HG02870 (cell line): ENCODE measurements around the gene ECT2.
"Not testable (repeated sequence)": the region's sequence is repeated elsewhere in the genome, so short reads cannot be mapped to it uniquely, and the experiment has no call there.

ENCODE experiments used
- ATAC-seq: cut with Tn5 transposase; IDR thresholded peaks from one replicate; pipeline ENCODE4 v1.9.1; 2021; ENCODE audit warnings: mild to moderate bottlenecking, moderate library complexity; ENCODE audit not compliant: unreplicated experiment

Gene ECT2

DNA sequence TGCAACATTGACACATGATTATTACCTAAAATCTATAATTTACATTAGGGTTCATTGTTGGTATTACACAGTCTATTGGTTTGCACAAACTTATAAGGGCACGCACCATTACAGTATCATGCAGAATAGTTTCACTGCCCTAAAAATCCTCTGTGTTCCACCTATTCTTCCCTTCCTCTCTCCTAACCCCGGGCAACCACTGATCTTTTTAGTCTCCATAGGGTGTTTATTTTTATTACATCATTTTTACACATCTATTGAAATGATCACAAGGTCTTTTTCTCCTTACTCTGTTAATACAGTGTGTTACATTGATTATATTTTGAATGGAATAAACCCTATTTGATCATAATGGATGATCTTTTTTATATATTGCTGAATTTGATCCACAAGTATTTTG lies 15.5 kb upstream of the ECT2 start:
- ATAC-seq, result no peak

GRCh38 chr3:172739462-172739861 lies 11.1 kb upstream of the ECT2 start:
- no peak for ATAC-seq

DNA sequence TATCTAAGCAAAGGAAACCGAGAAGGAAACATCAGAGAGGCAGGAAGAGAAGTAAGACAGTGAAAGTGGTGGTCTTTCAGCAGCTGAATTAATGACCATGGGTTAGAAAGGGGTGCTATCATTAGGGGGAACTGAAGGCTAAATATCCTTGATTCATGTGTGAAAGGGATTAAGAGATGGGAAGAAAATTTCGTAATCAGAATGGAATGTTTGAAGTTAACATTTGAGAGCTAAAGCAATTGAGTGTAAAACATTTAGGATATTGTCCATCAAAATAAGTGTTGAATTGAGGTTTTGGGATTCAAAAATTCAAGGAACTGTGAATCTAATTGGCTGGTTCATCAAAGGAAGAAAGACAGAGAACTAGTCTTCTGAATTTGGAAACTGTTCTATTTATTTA lies 4.1 kb upstream of the ECT2 start:
- ATAC-seq, result no peak

DNA sequence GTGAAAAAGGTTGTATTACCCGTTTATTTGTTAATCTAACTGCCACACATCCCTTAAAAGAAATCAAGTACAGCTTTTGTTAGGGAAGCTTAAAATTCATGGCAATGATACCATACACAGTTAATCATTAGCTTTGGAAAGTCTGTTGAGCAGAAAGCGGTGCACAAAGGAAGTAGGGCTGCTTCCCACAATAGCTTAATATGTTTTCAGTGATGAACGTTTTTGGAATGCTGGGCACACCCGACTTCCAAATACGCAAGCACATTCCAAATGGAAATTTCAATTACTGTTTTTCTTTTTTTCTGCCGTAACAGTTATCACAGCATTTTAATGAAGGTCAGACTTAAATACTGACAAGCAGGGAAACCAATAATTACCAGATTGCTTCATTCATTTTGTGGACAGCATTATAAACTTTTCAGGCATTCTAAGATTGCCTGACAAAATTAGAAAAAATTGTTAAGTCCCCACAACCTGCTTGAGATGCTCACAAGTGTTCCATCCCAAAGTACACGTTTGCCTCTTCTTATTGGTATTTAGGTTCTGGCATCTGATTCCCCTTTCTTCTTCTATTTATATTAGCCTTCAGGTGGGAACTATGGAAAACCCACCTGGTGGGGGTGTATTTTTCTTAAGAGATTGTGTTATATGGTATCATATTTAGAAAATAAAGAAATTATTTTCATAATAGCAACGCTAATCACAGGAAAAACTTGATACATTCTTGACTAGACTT lies 1.1 kb upstream of the ECT2 start:
- no peak for ATAC-seq

DNA sequence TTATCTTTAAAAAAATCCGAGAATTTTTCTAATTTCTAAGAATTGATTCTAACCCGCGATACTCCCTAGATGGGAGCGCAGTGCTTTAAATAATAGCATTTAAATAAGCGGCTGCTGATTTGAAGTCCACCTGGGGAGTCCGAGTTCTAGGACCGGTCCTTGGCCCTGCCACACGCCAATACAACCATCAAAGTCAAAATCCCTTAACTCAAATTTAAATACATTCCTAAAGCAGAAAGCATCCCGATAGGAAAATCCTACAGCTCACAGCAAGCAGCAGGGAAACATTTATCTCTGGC lies 508 bp upstream of the ECT2 start:
- no peak for ATAC-seq

DNA sequence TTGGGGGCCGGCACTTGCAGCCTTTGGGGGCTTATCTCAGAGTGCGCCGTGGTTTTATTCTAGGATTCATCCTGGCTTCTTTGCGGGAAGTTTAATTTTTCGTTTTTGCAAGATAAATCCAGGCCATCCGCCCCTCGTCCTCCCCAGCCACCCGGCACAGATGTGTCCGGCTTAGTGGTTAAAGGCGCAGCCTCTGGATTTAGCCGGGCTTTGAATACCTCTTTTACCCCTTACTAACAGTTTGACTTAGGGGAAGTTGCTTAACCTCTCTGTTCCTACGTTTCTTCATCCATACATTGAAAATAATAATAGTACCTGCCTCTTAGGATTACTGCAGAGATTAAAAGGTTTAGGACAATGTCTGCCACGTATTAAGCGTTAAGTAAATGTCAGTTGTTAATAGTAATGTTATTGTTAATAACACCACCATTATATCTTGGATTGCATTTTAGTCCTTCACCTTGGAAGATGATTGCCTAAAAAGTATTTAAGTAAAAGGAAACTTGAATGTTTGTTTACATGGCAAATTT lies 714 bp downstream of the ECT2 start:
- ATAC-seq, result peak; percentile 12

DNA sequence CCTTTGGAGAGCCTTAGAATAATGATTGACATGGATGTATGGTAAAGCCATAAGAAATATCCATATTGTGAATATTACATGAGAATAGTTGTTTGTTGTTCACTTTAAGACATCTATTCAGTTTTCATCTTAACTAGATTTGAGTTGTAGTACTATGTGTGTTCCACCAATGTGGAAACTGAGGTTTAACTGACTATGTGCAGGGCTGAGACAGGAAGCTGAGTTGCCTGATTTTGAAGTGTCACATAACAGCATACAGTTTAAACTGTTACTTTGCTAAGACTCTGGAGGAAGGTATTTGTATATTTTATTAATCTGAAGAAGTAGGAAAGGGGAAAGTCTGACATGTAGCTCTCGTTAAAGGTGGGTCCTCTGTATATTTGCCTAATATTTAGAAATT lies 2.1 kb downstream of the ECT2 start:
- ATAC-seq, result no peak

GRCh38 chr3:172753125-172753524 lies 2.6 kb downstream of the ECT2 start:
- ATAC-seq, result no peak

DNA sequence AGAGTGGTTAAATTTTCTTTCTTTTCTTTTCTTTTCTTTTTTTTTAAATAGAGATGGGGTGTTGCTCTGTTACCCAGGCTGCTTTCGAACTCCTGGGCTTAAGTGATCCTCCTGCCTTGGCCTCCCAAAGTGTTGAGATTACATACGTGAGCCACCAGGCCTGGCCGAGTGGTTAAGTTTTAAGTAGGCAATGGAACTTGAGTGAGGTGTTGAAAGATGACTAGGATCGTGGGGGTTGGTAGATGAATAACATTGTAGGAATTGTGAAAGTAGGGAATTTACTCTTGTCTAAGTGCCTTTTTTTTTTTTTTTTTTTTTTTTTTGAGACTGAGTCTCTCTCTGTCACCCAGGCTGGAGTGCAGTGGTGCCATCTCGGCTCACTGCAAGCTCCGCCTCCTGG lies 9.9 kb downstream of the ECT2 start:
- ATAC-seq, result not testable (repeated sequence)

DNA sequence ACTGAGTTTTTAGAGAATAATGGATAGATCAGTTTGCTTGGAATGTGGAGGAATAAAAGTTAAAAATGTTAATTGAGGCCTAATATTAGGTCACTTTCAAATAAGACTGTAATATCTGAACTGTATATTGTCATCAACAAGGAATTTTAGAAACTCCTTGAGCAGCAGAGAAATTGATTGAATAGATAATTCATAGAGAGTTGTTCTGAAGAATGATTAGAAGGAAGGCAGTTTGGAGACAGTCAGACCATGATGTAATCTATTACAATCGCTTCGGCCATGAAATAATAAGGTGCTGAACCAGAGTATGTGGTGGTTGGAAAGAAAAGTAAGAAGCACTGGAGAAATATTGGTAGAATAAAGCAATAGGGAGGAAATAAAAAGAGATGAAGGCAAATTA lies 15.7 kb downstream of the ECT2 start:
- no peak for ATAC-seq

DNA sequence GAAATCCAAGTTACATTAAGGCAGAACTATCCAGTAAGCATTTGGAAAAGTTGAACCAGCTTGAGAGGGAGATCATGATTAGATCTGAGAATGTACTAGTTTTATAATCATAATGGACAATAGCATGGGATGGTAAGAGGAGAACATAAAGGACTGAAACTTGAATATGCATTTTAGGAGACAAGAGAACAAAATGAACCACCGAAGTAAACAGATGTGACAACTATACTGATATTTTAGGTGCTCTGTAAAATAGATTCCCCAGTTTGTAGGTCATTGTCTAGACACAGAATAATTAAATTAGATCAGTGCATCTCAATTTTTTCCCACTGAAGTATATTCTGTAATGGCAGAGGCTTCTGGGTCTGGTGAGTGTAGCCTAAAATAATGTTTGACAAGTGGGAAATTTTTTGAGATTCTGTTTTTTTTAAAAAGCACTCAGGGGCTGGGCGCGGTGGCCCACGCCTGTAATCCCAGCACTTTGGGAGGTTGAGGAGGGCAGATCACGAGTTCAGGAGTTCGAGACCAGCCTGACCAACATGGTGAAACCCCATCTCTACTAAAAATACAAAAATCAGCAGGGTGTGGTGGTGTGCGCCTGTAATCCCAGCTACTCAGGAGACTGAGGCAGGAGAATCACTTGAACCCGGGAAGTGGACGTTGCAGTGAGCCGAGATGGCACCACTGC lies 16.3 kb downstream of the ECT2 start:
- ATAC-seq, result no peak

DNA sequence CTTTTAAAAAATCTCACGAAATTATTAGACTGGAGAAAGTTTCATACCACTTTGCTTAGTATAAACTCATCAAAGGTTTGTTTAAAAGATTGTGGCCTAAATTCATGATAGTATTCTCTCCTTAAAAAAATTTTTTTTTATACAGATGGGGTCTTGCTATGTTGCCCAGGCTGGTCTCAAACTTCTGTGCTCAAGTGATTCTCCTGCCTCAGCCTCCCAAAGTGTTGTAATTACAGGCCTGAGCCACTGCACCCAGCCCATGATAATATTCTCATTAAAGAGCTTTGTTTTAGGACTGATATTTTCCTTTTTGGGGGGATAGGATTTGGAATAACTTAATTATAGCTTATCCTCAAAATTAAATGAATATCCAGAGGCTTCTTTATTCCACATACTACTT lies 19.9 kb downstream of the ECT2 start:
- ATAC-seq, result no peak

DNA sequence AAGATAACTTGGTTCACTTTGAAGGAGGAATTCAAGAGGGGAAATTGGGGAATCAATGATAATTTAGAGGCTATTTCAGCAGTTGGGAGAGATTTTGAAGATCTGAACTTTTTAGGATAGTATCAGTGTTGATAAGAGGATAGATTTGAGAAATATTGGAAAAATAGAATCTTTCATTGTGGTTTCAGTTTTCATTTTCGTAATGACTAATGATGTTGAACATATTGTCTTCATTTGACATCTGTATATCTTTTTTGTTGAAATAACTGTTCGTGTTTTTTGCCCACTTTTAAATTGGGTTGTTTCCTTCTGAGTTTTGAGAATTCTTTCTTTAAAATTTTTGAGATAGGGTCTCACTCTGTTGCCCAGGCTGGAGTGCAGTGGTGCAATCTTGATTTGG lies 21.1 kb downstream of the ECT2 start:
- ATAC-seq, result no peak

GRCh38 chr3:172776049-172776717 lies 25.7 kb downstream of the ECT2 start:
- ATAC-seq, result no peak

- ATAC-seq, result no peak
These were observed 27.4 kb downstream of the ECT2 start for GRCh38 chr3:172777901-172778300.

- no peak for ATAC-seq
These were observed 31.7 kb downstream of the ECT2 start for GRCh38 chr3:172782235-172782634.

DNA sequence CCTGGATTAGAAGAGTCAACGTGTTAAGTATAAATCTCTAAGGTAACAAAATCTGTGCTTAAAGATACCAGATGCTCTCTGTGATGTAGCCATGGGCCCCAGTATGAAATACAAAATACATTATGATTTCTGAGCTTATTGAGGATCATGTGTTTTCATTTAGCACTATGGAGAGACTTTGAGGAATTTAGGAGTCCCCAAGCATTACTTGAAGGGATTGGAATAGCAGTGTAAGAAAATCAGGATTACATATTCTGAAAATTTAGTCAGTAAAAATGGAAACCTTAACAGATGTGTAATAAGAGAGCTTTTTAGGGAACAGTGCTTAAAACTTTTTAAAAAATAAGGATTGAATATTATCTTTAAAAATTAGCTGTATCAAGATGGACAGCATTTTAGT lies 35.5 kb downstream of the ECT2 start:
- no peak for ATAC-seq

- no peak for ATAC-seq
These were observed 36.5 kb downstream of the ECT2 start for GRCh38 chr3:172787019-172787418.

DNA sequence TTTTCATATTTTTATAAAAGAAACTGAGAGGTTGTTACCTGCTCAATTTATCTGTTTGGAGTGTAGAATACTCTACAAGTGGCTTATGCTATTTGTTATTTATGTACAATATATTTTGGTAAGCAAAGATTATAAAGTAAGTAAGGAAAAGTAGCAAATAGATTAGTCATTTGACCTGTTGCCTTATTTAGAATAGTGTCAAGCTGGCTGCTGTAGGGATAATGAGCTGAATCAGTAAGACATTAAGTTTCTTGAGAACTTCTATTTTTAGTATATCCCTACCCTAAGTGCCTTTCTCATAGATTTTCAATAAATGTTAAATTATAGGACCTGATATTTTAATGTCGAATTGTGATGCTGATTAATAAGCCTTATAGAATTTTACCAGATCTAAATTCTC lies 37.2 kb downstream of the ECT2 start:
- ATAC-seq, result no peak

DNA sequence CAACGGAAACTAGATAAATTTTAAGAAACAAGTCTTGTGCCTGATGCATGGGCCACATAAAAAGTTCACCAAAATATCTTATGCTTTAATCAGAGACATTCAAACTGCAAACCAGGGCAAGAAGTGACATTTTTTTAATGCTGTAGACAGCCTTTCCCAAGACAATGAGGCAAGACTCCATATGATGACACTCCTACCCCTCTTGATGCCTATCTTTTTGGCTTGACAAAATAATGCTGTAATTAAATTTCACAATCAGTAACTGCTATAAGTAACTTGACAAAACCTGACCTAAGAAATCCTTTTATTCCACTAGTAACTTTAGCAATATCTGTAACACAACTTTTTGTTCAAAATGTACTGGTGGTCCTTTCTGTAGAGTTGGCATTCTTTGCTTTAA lies 48.7 kb downstream of the ECT2 start:
- ATAC-seq, result no peak

GRCh38 chr3:172800156-172800555 lies 49.6 kb downstream of the ECT2 start:
- ATAC-seq, result no peak

- no peak for ATAC-seq
These were observed 53.0 kb downstream of the ECT2 start for GRCh38 chr3:172803489-172803888.
